ENCODE results near the gene RBM4B. TPM values are rescaled to one million over a fixed set of nuclear protein-coding genes. Genes with fewer than 3 reads are reported as not detected.
A peak's percentile ranks its signal among the peaks of the same experiment; 100 is the strongest.
"Not testable (repeated sequence)": the region's sequence is repeated elsewhere in the genome, so short reads cannot be mapped to it uniquely, and the experiment has no call there.

The RBM4B gene
- total and polyA plus RNA-seq, 4 donors = 7.1 to 13.8 (median 10.6) TPM

- H3K27ac ChIP-seq (ENCODE audit: low read depth in 1 of 2, low read length in 2 of 2) = peak overlapping the region; percentile 84 to 89
- no peaks in the 10 kb centered on the region for H3K36me3 ChIP-seq (ENCODE audit: control insufficient read depth in 4 of 4, insufficient read depth in 3 of 4, low read depth in 1 of 4, low read length in 3 of 4)
- peak overlapping the region in 2 of 3 donors; percentile 18 to 39 for H3K4me3 ChIP-seq (ENCODE audit: low read depth in 1 of 3, low read length in 3 of 3)
- TF ChIP-seq RXRA (IDR thresholded peaks at IDR 0.05) (peak in 1 of 2 donors; percentile 9), HNF4G (IDR thresholded peaks at IDR 0.05) (no peak), TAF1 (conservative IDR thresholded peaks at IDR 0.05) (no peak)
- no peak for DNase-seq (ENCODE audit: low spot score)
- no peaks in the 10 kb centered on the region for H3K9me3 ChIP-seq (ENCODE audit: control insufficient read depth in 4 of 4, low read length in 3 of 4)
- 43% methylated on average over 10 of the region's 10 CpGs for WGBS
- peak overlapping the region in 1 of 2 donors; percentile 5 for H3K9ac ChIP-seq (ENCODE audit: low read depth in 1 of 2, low read length in 2 of 2)
- peaks cover 4 to 66% (median 40%) of the 10 kb centered on the region in 4 donors for H3K4me1 ChIP-seq (ENCODE audit: control insufficient read depth in 4 of 4, insufficient read depth in 4 of 4, low read length in 3 of 4)
- H3K27me3 ChIP-seq (ENCODE audit: control insufficient read depth in 4 of 4, insufficient read depth in 4 of 4, low read length in 3 of 4) = no peaks in the 10 kb centered on the region
Observed at GRCh38 chr11:66725647-66726046, 48.0 kb upstream of the RBM4B start.

DNA sequence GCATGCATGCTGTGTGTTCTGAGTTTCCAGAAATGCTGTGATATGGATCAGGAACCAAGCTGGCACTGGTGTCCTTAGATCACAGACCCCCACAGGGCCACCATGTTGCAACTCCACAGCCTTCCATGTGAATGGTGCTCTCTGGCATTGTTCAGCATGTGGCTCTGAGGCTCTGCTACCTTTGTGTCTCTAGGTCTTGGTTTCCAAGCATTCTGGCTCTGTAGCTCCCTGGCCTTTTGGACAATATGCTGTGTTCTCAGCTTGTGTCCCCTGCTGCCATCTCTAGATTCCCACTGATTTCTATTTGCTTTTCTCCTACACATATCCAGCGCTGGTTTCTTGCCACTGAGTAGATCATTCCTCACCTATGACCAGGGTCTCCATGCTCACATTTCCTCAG is 47.4 kb upstream of the RBM4B start:
- Histone ChIP-seq H3K27ac (ENCODE audit: low read depth in 1 of 2, low read length in 2 of 2) (peak overlapping the region; percentile 84 to 89), H3K36me3 (ENCODE audit: control insufficient read depth in 4 of 4, insufficient read depth in 3 of 4, low read depth in 1 of 4, low read length in 3 of 4) (no peaks in the 10 kb centered on the region), H3K9ac (ENCODE audit: low read depth in 1 of 2, low read length in 2 of 2) (no peak overlapping the region), H3K27me3 (ENCODE audit: control insufficient read depth in 4 of 4, insufficient read depth in 4 of 4, low read length in 3 of 4) (no peaks in the 10 kb centered on the region), H3K4me3 (ENCODE audit: low read depth in 1 of 3, low read length in 3 of 3) (no peak overlapping the region), H3K9me3 (ENCODE audit: control insufficient read depth in 4 of 4, low read length in 3 of 4) (no peaks in the 10 kb centered on the region), H3K4me1 (ENCODE audit: control insufficient read depth in 4 of 4, insufficient read depth in 4 of 4, low read length in 3 of 4) (peaks cover 4 to 69% (median 42%) of the 10 kb centered on the region in 4 donors)
- DNase-seq (ENCODE audit: low spot score) = no peak
- 83% methylated on average over 1 of the region's 1 CpG for WGBS
- TF ChIP-seq NR2F2 (IDR thresholded peaks at IDR 0.05) (no peak), FOXA2 (IDR thresholded peaks at IDR 0.05) (no peak), JUND (IDR thresholded peaks at IDR 0.05) (no peak), EGR1 (IDR thresholded peaks at IDR 0.05; ENCODE audit: low read depth in 2 of 2) (no peak), TAF1 (conservative IDR thresholded peaks at IDR 0.05) (no peak), HNF4A (conservative IDR thresholded peaks at IDR 0.05) (no peak), RAD21 (IDR thresholded peaks at IDR 0.05) (no peak)
- TF ChIP-seq, protein P1, sequence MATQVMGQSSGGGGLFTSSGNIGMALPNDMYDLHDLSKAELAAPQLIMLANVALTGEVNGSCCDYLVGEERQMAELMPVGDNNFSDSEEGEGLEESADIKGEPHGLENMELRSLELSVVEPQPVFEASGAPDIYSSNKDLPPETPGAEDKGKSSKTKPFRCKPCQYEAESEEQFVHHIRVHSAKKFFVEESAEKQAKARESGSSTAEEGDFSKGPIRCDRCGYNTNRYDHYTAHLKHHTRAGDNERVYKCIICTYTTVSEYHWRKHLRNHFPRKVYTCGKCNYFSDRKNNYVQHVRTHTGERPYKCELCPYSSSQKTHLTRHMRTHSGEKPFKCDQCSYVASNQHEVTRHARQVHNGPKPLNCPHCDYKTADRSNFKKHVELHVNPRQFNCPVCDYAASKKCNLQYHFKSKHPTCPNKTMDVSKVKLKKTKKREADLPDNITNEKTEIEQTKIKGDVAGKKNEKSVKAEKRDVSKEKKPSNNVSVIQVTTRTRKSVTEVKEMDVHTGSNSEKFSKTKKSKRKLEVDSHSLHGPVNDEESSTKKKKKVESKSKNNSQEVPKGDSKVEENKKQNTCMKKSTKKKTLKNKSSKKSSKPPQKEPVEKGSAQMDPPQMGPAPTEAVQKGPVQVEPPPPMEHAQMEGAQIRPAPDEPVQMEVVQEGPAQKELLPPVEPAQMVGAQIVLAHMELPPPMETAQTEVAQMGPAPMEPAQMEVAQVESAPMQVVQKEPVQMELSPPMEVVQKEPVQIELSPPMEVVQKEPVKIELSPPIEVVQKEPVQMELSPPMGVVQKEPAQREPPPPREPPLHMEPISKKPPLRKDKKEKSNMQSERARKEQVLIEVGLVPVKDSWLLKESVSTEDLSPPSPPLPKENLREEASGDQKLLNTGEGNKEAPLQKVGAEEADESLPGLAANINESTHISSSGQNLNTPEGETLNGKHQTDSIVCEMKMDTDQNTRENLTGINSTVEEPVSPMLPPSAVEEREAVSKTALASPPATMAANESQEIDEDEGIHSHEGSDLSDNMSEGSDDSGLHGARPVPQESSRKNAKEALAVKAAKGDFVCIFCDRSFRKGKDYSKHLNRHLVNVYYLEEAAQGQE (IDR thresholded peaks at IDR 0.05) = no peak
- TF ChIP-seq, protein P2, sequence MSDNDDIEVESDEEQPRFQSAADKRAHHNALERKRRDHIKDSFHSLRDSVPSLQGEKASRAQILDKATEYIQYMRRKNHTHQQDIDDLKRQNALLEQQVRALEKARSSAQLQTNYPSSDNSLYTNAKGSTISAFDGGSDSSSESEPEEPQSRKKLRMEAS (IDR thresholded peaks at IDR 0.05) = no peak

DNA sequence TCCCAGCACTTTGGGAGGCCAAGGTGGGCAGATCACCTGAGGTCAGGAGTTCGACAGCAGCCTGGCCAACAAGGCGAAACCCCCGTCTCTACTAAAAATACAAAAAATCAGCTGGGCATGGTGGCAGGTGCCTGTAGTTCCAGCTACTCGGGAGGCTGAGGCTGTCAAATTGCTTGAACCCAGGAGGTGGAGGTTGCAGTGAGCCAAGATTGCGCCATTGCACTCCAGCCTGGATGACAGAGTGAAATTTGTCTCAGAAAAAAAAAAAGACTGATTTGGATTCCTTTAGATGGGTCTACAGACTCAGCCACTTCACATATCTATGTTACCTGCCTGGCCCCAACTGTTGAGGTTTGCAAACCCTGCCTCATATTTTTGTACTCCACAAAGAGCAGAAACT is 46.5 kb upstream of the RBM4B start:
- not testable (repeated sequence) for DNase-seq (ENCODE audit: low spot score); H3K4me3 ChIP-seq (ENCODE audit: low read depth in 1 of 3, low read length in 3 of 3); H3K27me3 ChIP-seq (ENCODE audit: control insufficient read depth in 4 of 4, insufficient read depth in 4 of 4, low read length in 3 of 4); H3K9ac ChIP-seq (ENCODE audit: low read depth in 1 of 2, low read length in 2 of 2); H3K36me3 ChIP-seq (ENCODE audit: control insufficient read depth in 4 of 4, insufficient read depth in 3 of 4, low read depth in 1 of 4, low read length in 3 of 4); H3K9me3 ChIP-seq (ENCODE audit: control insufficient read depth in 4 of 4, low read length in 3 of 4)
- H3K27ac ChIP-seq (ENCODE audit: low read depth in 1 of 2, low read length in 2 of 2) = peak overlapping the region; percentile 72 to 89
- H3K4me1 ChIP-seq (ENCODE audit: control insufficient read depth in 4 of 4, insufficient read depth in 4 of 4, low read length in 3 of 4) = peaks cover 4 to 72% (median 46%) of the 10 kb centered on the region in 4 donors
- WGBS = 54% methylated on average over 5 of the region's 5 CpGs

DNA sequence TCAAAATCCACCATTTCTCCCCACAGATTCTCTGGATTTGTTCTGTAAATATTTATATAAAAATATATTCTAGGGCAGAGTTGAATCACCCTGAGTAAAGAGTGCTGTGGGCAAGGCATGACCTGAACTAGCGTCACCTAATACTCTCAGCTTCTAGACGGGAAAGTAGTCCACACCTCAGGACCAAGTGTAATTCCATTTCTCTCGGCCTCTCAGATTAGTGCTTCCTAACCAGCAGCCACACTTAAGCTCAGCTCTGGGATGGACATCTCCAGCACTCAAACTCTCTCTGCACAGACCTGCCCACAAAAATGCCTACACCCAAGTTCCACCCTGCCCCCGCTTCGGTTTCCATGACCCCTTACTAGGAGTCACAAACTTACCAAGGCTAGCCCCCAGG is 46.0 kb upstream of the RBM4B start:
- no peak overlapping the region for H3K4me3 ChIP-seq (ENCODE audit: low read depth in 1 of 3, low read length in 3 of 3)
- TF ChIP-seq RXRA (IDR thresholded peaks at IDR 0.05) (peak; percentile 52 to 63), HNF4A (conservative IDR thresholded peaks at IDR 0.05) (peak in 1 of 2 donors; percentile 38), TAF1 (conservative IDR thresholded peaks at IDR 0.05) (no peak), JUND (IDR thresholded peaks at IDR 0.05) (peak; percentile 10 to 21)
- TF ChIP-seq, protein P1 (IDR thresholded peaks at IDR 0.05) = peak; percentile 22
- H3K27me3 ChIP-seq (ENCODE audit: control insufficient read depth in 4 of 4, insufficient read depth in 4 of 4, low read length in 3 of 4) = no peaks in the 10 kb centered on the region
- WGBS = 58% methylated on average over 5 of the region's 5 CpGs
- peak overlapping the region; percentile 73 to 89 for H3K27ac ChIP-seq (ENCODE audit: low read depth in 1 of 2, low read length in 2 of 2)
- no peak for DNase-seq (ENCODE audit: low spot score)
- H3K36me3 ChIP-seq (ENCODE audit: control insufficient read depth in 4 of 4, insufficient read depth in 3 of 4, low read depth in 1 of 4, low read length in 3 of 4) = no peaks in the 10 kb centered on the region
- H3K9ac ChIP-seq (ENCODE audit: low read depth in 1 of 2, low read length in 2 of 2) = no peak overlapping the region
- H3K4me1 ChIP-seq (ENCODE audit: control insufficient read depth in 4 of 4, insufficient read depth in 4 of 4, low read length in 3 of 4) = peaks cover 6 to 74% (median 51%) of the 10 kb centered on the region in 4 donors
- no peaks in the 10 kb centered on the region for H3K9me3 ChIP-seq (ENCODE audit: control insufficient read depth in 4 of 4, low read length in 3 of 4)

Measured in liver (tissue), 9 donors.